ENCODE data around the gene CHP1.
"Not testable (repeated sequence)": the region's sequence is repeated elsewhere in the genome, so short reads cannot be mapped to it uniquely, and the experiment has no call there.

The CHP1 gene

DNA sequence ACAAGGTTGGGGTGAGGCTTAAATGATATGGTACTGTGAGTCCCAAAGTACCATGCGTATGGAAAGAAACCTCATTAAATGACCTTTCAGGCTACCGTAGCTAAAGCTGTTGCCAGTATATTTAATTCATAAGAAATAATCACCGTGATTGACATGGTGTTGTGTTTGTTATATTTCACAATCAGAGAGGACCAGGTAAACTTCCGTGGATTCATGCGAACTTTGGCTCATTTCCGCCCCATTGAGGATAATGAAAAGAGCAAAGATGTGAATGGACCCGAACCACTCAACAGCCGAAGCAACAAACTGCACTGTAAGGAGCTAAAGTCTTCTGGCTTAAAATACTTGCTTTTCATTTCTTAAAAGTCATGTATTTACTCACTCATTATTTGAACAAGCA, 31.5 kb downstream of the CHP1 start:
- Histone ChIP-seq H3K36me3 (ENCODE audit: insufficient read depth, low read length) (peaks cover 33% of the 10 kb centered on the region), H3K9me3 (ENCODE audit: low read length) (no peaks in the 10 kb centered on the region)

DNA sequence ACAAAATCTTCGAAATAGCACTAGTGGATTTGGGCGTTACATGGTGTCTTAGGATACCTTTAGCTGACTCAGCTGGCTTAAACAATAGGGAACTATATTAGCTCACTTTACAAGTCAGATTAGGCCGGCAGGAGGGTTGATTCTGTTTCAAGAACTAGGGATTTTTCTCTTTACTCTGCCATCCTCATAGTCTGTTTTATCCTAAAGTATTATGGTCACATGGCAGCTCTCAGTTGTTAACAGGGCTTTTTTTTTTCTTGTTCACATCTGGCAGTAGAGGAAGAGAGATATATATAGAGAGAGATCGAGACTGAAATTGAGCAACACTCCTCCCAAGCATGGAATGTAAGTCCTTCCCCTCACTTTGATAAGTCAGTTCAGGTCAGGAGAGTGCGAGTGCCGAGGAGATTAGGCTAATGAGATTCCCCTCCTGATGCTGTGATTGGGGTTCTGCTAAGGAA, 32.9 kb downstream of the CHP1 start:
- H3K36me3 ChIP-seq (ENCODE audit: insufficient read depth, low read length): peaks cover 29% of the 10 kb centered on the region
- H3K9me3 ChIP-seq (ENCODE audit: low read length): no peaks in the 10 kb centered on the region
- H3K27me3 ChIP-seq (ENCODE audit: insufficient read depth, low read length): no peaks in the 10 kb centered on the region
- no peaks in the 10 kb centered on the region for H3K4me1 ChIP-seq (ENCODE audit: insufficient read depth, low read length)
- no peak overlapping the region for H3K4me3 ChIP-seq (ENCODE audit: low read length)
- H2AFZ ChIP-seq (ENCODE audit: low read depth, low read length): no peak overlapping the region

More for the DNA sequence above, 31.5 kb downstream of the CHP1 start:
- Histone ChIP-seq H3K27me3 (ENCODE audit: insufficient read depth, low read length) (no peaks in the 10 kb centered on the region), H3K4me1 (ENCODE audit: insufficient read depth, low read length) (no peaks in the 10 kb centered on the region), H3K4me3 (ENCODE audit: low read length) (no peak overlapping the region), H2AFZ (ENCODE audit: low read depth, low read length) (no peak overlapping the region)

DNA sequence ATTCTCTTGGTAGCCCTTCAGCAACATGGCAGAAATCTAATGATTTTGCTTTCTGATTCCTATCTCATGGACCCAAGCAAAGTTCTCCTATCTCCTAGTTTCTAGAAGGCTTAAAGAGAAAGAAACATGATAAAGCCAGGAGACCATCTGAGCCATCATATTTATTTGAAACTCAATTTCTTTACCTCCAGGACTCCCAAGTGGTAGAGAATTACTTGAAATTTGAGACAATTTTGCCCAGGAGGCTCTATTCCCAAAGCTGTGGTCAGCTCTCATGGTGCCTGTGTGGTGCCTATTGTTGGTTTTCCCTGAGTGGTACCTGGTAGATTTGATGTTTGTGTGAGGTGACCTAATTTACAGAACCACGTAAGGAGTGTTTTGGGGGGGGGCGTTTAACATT, 38.8 kb downstream of the CHP1 start:
- Histone ChIP-seq H3K9me3 (ENCODE audit: low read length) (no peaks in the 10 kb centered on the region), H3K27me3 (ENCODE audit: insufficient read depth, low read length) (no peaks in the 10 kb centered on the region), H2AFZ (ENCODE audit: low read depth, low read length) (no peak overlapping the region), H3K4me1 (ENCODE audit: insufficient read depth, low read length) (no peaks in the 10 kb centered on the region), H3K4me3 (ENCODE audit: low read length) (no peak overlapping the region), H3K36me3 (ENCODE audit: insufficient read depth, low read length) (peaks cover 27% of the 10 kb centered on the region)

DNA sequence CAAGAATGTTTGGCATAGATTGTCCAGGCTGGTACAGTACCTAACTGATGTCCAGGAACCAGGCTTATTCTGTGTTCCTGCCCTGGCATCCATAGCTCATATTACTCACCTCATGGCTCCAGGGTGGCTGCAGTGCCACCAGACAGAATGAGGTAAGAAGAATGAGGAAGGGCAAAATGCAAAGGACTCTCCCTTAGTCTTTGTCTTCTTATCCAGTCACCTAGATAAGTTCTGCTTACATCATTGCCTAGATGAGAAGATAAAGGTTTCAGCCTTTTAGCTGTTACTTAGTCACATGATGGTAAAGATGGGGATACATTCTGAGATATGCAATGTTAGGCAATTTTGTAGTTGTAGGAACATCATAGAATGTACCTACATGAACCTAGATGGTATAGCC, 45.8 kb downstream of the CHP1 start:
- H3K4me3 ChIP-seq (ENCODE audit: low read length): no peak overlapping the region
- H3K27me3 ChIP-seq (ENCODE audit: insufficient read depth, low read length): no peaks in the 10 kb centered on the region
- no peaks in the 10 kb centered on the region for H3K9me3 ChIP-seq (ENCODE audit: low read length)
- H2AFZ ChIP-seq (ENCODE audit: low read depth, low read length): no peak overlapping the region
- no peaks in the 10 kb centered on the region for H3K4me1 ChIP-seq (ENCODE audit: insufficient read depth, low read length)
- H3K36me3 ChIP-seq (ENCODE audit: insufficient read depth, low read length): peaks cover 47% of the 10 kb centered on the region

DNA sequence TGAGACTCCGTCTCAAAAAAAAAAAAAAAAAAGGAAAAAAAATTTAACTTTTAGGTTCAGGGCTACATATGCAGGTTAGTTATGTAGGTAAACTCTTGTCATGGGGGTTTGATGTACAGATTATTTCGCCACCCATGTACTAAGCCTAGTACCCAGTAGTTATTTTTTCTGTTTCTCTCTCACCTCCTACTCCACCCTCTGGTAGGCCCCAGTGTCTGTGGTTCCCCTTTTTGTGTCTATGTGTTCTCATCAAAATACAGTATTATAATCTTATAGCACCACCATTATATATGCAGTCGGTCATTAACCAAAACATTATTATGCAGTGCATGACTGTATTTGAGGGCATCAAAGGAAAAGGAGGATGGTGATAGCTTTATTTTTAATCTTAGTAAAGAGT, 47.3 kb downstream of the CHP1 start:
- H3K9me3 ChIP-seq (ENCODE audit: low read length): no peaks in the 10 kb centered on the region
- peaks cover under 1% of the 10 kb centered on the region for H3K4me1 ChIP-seq (ENCODE audit: insufficient read depth, low read length)
- no peak overlapping the region for H3K4me3 ChIP-seq (ENCODE audit: low read length)
- H3K36me3 ChIP-seq (ENCODE audit: insufficient read depth, low read length): peaks cover 43% of the 10 kb centered on the region
- no peaks in the 10 kb centered on the region for H3K27me3 ChIP-seq (ENCODE audit: insufficient read depth, low read length)
- H2AFZ ChIP-seq (ENCODE audit: low read depth, low read length): no peak overlapping the region

DNA sequence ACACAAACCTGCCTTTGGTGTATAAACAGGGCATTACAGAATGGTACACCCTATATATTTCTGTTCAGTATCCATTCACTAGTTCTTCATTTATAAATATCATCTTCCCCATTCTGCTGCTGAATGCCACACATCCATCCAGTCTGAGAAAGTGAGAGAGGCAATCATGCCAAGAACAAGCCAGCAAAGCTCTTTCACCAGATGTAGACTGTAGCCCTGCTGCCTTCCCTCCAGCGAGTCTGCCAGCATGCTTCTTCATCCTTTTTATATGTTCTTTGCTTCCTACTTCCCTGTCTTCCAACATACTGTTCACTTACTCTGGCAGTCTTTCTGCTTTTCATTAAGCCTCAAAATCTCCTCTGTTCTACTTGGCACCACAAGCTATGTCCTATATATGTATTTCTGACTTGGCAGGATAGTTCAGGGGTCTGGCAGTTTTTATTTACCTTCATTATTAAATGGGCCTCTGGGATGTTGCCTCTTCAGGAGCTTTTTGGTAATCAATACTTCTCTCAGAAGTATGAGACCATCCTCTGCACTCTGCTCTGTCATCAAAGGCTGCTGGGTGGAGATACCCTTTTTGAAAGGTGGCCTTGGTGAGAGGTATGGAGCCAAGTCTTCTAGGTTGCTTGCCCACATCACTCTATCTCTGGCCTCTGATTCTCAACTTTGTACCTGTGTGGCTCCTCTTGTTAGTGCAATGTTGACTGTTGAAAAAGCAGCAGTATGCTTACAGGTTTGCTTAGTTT, 48.6 kb downstream of the CHP1 start:
- peaks cover 4% of the 10 kb centered on the region for H3K4me1 ChIP-seq (ENCODE audit: insufficient read depth, low read length)
- no peak overlapping the region for H3K4me3 ChIP-seq (ENCODE audit: low read length)
- H3K27me3 ChIP-seq (ENCODE audit: insufficient read depth, low read length): no peaks in the 10 kb centered on the region
- H2AFZ ChIP-seq (ENCODE audit: low read depth, low read length): no peak overlapping the region
- no peaks in the 10 kb centered on the region for H3K9me3 ChIP-seq (ENCODE audit: low read length)
- H3K36me3 ChIP-seq (ENCODE audit: insufficient read depth, low read length): peaks cover 37% of the 10 kb centered on the region

DNA sequence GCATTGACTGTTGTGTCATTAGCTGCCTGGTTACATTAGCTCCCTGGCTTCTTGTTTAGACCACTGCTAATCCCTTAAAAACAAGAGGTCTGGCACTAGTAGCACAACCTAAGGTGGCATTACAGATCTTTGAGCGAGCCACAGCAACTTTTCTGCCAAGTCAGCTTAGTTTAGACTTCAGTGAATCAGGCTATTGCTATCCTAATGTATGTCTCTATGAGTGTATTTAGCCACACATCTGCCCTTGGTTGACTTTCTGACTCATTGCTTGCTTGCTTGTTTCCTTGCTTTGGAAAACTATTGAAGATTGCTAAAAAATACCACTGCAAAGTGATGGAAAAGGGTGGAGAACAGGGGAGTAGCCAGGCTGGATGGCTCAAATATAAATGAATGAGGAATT, 50.2 kb downstream of the CHP1 start:
- Histone ChIP-seq H3K36me3 (ENCODE audit: insufficient read depth, low read length) (peaks cover 40% of the 10 kb centered on the region), H3K4me1 (ENCODE audit: insufficient read depth, low read length) (peaks cover 15% of the 10 kb centered on the region), H3K27me3 (ENCODE audit: insufficient read depth, low read length) (no peaks in the 10 kb centered on the region), H3K9me3 (ENCODE audit: low read length) (no peaks in the 10 kb centered on the region), H3K4me3 (ENCODE audit: low read length) (no peak overlapping the region), H2AFZ (ENCODE audit: low read depth, low read length) (no peak overlapping the region)

DNA sequence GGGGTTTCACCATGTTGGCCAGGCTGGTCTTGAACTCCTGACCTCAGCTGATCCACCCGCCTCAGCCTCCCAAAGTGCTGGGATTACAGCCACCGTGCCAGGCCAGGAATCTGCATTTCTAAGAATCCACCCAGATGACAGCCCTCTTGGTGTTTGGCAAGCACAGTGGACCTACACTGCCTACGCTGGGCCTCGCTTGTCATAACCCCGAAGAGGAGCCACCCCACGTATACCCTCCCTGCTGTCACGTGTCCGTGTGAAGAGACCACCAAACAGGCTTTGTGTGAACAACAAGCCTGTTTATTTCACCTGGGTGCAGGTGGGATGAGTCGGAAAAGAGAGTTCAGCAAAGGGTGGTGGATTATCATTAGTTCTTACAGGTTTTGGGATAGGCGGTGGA, 51.4 kb downstream of the CHP1 start:
- not testable (repeated sequence) for H2AFZ ChIP-seq (ENCODE audit: low read depth, low read length); H3K27me3 ChIP-seq (ENCODE audit: insufficient read depth, low read length); H3K9me3 ChIP-seq (ENCODE audit: low read length); H3K4me3 ChIP-seq (ENCODE audit: low read length)
- Histone ChIP-seq H3K4me1 (ENCODE audit: insufficient read depth, low read length) (peaks cover 15% of the 10 kb centered on the region), H3K36me3 (ENCODE audit: insufficient read depth, low read length) (peaks cover 42% of the 10 kb centered on the region)

DNA sequence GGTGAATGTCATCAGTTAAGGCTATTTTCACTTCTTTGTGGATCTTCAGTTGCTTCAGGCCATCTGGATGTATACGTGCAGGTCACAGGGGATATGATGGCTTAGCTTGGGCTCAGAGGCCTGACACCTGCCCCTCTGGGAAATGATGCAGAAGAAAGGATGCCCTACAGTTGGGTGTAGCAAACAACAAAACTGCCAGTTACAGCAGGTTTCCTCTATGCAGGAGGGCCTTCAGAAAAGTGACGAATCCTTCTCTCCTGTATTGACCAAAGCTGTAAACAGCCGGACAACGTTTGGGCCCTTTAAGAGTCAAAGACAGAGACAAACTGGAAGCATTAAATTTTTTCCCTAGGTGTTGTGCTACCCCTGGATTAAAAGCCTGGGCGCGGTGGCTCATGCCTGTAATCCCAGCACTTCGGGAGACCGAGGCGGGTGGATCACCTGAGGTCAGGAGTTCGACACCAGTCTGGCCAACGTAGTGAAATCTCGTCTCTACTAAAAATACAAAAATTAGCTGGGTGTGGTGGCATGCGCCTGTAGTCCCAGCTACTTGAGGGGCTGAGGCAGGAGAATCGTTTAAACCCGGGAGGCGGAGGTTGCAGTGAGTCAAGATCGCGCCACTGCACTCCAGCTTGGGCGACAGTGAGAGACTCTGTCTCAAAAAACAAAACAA, 52.0 kb downstream of the CHP1 start:
- Histone ChIP-seq H3K4me3 (ENCODE audit: low read length) (peak overlapping the region; percentile 88), H3K4me1 (ENCODE audit: insufficient read depth, low read length) (peaks cover 15% of the 10 kb centered on the region), H2AFZ (ENCODE audit: low read depth, low read length) (peak overlapping the region; percentile 70), H3K36me3 (ENCODE audit: insufficient read depth, low read length) (peaks cover 45% of the 10 kb centered on the region)
- H3K9me3 ChIP-seq (ENCODE audit: low read length); H3K27me3 ChIP-seq (ENCODE audit: insufficient read depth, low read length): not testable (repeated sequence)

DNA sequence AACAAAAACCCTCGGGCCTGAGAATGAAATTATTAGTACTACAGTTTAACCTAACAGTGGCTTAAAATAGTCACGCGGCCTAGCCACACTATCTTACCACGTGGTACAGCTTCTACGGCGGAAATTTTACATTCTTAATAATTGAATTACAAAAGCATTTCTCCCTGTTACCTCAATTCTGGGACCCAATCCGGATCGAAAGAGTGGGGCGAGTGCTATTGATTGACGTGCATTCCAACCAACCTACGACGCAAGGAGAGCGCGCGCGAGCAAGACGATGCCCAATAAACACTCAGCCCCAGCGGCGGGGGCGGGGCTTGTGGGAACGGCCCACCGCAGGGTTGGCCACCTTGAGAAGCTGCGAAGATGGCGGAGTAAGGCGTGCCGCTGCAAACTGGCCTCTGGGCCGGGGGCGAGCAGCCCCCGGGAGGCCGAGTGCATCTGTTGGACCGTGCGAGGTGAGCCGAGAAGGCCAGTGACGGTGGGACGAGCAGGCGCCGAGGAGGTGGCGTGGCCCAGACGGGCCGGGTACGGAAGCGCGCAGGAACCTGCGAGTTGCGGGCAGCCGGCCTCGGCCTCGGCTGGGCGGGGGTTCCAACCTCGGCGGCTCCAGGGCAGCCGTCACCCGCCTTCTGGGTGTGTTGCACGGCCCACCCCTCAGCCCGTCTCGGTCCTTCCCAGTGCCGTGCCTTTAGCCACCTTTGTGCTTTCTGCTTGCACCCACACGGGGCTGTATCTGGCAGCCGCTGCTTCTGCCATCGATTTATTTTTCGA, 52.8 kb downstream of the CHP1 start:
- peaks cover 15% of the 10 kb centered on the region for H3K4me1 ChIP-seq (ENCODE audit: insufficient read depth, low read length)
- no peaks in the 10 kb centered on the region for H3K9me3 ChIP-seq (ENCODE audit: low read length)
- peak overlapping the region; percentile 70 for H2AFZ ChIP-seq (ENCODE audit: low read depth, low read length)
- no peaks in the 10 kb centered on the region for H3K27me3 ChIP-seq (ENCODE audit: insufficient read depth, low read length)
- H3K36me3 ChIP-seq (ENCODE audit: insufficient read depth, low read length): peaks cover 48% of the 10 kb centered on the region
- H3K4me3 ChIP-seq (ENCODE audit: low read length): peak overlapping the region; percentile 88

DNA sequence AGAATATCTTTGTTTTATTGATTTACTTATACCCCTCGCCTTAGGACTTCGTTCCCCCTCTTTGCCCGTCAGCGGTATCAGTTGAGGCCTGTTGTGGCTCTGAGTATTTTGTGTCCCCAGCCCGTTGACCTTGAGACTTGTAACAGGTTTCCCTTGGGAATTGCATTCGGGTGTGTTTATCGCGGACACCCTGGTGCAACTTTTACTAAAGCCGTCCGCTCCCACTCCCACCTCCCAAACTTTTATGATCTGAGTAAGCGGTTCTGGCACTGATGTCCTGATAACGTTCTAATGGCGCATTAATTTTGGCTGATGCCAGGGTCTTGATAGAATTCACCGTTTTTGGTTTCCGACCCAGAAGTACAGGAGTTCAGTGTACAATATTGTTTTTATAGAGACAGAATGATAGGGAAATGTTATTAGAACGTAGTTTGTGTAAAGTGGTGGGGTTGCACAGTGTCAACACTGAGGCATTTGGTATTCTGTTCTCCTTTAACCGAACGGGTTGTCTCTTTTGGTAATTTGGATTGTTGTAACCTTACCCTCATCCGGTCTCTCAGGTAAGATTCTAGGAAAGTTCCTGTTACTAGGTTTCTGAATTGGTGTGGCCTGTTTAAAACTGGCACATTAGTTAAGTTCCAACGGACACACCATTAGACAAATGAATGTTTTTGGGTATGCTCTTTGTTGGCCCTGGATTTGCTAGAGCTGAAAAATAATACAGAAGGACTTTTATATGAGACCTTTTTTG, 53.5 kb downstream of the CHP1 start:
- peaks cover 15% of the 10 kb centered on the region for H3K4me1 ChIP-seq (ENCODE audit: insufficient read depth, low read length)
- no peaks in the 10 kb centered on the region for H3K9me3 ChIP-seq (ENCODE audit: low read length)
- peaks cover 47% of the 10 kb centered on the region for H3K36me3 ChIP-seq (ENCODE audit: insufficient read depth, low read length)
- no peaks in the 10 kb centered on the region for H3K27me3 ChIP-seq (ENCODE audit: insufficient read depth, low read length)
- H2AFZ ChIP-seq (ENCODE audit: low read depth, low read length): peak overlapping the region; percentile 70
- peak overlapping the region; percentile 88 for H3K4me3 ChIP-seq (ENCODE audit: low read length)

DNA sequence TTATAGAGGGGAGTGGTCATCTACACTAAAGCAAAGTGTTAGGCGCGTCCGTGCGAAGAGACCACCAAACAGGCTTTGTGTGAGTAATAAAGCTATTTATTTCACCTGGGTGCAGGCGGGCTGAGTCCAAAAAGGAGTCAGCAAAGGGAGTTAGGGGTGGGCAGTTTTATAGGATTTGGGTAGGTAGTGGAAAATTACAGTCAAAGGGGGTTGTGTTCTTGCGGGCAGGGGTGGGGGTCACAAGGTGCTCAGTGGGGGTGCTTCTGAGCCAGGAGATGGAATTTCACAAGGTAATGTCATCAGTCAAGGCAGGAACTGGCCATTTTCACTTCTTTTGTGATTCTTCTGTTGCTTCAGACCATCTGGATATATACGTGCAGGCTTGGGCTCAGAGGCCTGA, 54.2 kb downstream of the CHP1 start:
- Histone ChIP-seq H3K36me3 (ENCODE audit: insufficient read depth, low read length) (peaks cover 44% of the 10 kb centered on the region), H3K4me1 (ENCODE audit: insufficient read depth, low read length) (peaks cover 15% of the 10 kb centered on the region), H2AFZ (ENCODE audit: low read depth, low read length) (no peak overlapping the region), H3K4me3 (ENCODE audit: low read length) (peak overlapping the region; percentile 88), H3K27me3 (ENCODE audit: insufficient read depth, low read length) (no peaks in the 10 kb centered on the region), H3K9me3 (ENCODE audit: low read length) (no peaks in the 10 kb centered on the region)

Data from neuron (in vitro differentiated cells).